ENCODE measurements around the gene ATG2B.

GRCh38 chr14:96307434-96307833 is 55.7 kb downstream of the ATG2B start:
- TF ChIP-seq CTCF (IDR thresholded peaks at IDR 0.05 in 2 of 3, conservative IDR thresholded peaks at IDR 0.05 in 1 of 3; ENCODE audit: insufficient read depth in 2 of 3, low read depth in 1 of 3, low read length in 3 of 3) (peak in 1 of 3 experiments; percentile 22; a peak in 1 of 6 replicates), EZH2 (IDR thresholded peaks at IDR 0.05; ENCODE audit: borderline replicate concordance, low read depth, low read length) (no peak), REST (IDR thresholded peaks at IDR 0.05; ENCODE audit: borderline replicate concordance) (no peak), REST (CRISPR knock-in tag; IDR thresholded peaks at IDR 0.05; ENCODE audit: low read depth) (no peak)
